ENCODE data around the gene ZNF184.

ZNF184 gene

GRCh38 chr6:27451660-27452390 is 21.1 kb downstream of the ZNF184 start:
- DNase-seq (ENCODE audit: low read depth, low spot score): no peak
- H3K4me3 ChIP-seq (ENCODE audit: low read depth, low read length): no peak overlapping the region
- no peak for TF ChIP-seq CTCF (IDR thresholded peaks at IDR 0.05; ENCODE audit: low read depth, low read length)
- in situ Hi-C loops (cut with HindIII; ENCODE audit: low sequenced_read_pairs): no loop called here

GRCh38 chr6:27448456-27448855 is 24.4 kb downstream of the ZNF184 start:
- in situ Hi-C loops (cut with HindIII; ENCODE audit: low sequenced_read_pairs): no loop called here
- H3K4me3 ChIP-seq (ENCODE audit: low read depth, low read length): no peak overlapping the region
- no peak for DNase-seq (ENCODE audit: low read depth, low spot score)
- no peak for TF ChIP-seq CTCF (IDR thresholded peaks at IDR 0.05; ENCODE audit: low read depth, low read length)

- no peak for TF ChIP-seq CTCF (IDR thresholded peaks at IDR 0.05; ENCODE audit: low read depth, low read length)
- no peak overlapping the region for H3K4me3 ChIP-seq (ENCODE audit: low read depth, low read length)
- no peak for DNase-seq (ENCODE audit: low read depth, low spot score)
- in situ Hi-C loops (cut with HindIII; ENCODE audit: low sequenced_read_pairs): no loop called here
Measured at GRCh38 chr6:27442932-27443331, 30.0 kb downstream of the ZNF184 start.

GRCh38 chr6:27441001-27441400 is 31.9 kb downstream of the ZNF184 start:
- H3K4me3 ChIP-seq (ENCODE audit: low read depth, low read length): no peak overlapping the region
- in situ Hi-C loops (cut with HindIII; ENCODE audit: low sequenced_read_pairs): no loop called here
- TF ChIP-seq CTCF (IDR thresholded peaks at IDR 0.05; ENCODE audit: low read depth, low read length): no peak
- DNase-seq (ENCODE audit: low read depth, low spot score): no peak

- no peak for TF ChIP-seq CTCF (IDR thresholded peaks at IDR 0.05; ENCODE audit: low read depth, low read length)
- in situ Hi-C loops (cut with HindIII; ENCODE audit: low sequenced_read_pairs): no loop called here
- DNase-seq (ENCODE audit: low read depth, low spot score): no peak
- H3K4me3 ChIP-seq (ENCODE audit: low read depth, low read length): no peak overlapping the region
Measured at GRCh38 chr6:27439371-27439770, 33.5 kb downstream of the ZNF184 start.

- in situ Hi-C loops (cut with HindIII; ENCODE audit: low sequenced_read_pairs): no loop called here
- DNase-seq (ENCODE audit: low read depth, low spot score): no peak
- TF ChIP-seq CTCF (IDR thresholded peaks at IDR 0.05; ENCODE audit: low read depth, low read length): no peak
- no peak overlapping the region for H3K4me3 ChIP-seq (ENCODE audit: low read depth, low read length)
Measured at GRCh38 chr6:27433714-27434113, 39.2 kb downstream of the ZNF184 start.
